Renal pelvis (tissue), 4 donors: ENCODE data around the gene CYP4V2. TPM values are rescaled to one million over a fixed set of nuclear protein-coding genes. Genes with fewer than 3 reads are reported as not detected.

Experiments used
- DNase-seq: peaks from one replicate; pipeline ENCODE4 v3.0.0-alpha.2; 2013
- polyA plus RNA-seq, 3 donors: library from polyadenylated mRNA; unstranded; fragments of 120-200 nt; gene quantifications; one replicate each; pipeline ENCODE4 v1.2.1, GENCODE V29; 2013; ENCODE audit not compliant: insufficient read length in 3 of 3

CYP4V2 gene
- polyA plus RNA-seq, 3 donors, result 19.1 to 24.4 (median 21.7) TPM

DNA sequence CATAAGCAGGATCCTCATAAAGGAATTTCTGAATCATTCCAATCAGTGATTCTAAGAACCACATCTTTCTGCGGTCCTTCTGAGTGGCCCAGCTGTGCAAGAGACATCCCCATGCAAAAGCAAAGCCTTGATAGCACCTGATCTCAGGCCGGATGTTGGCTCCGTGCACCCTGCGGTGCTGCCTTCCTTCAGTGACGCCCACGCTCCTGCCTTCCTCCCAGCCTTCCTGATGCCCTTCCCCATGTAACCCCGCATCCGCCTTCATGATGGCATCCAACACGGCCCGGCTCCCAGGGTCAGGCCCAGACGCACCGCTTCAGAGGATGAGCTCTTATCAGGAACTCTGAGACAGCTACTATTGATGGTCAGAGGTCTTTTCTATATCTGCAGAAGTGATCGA is 20.4 kb upstream of the CYP4V2 start:
- DNase-seq, result no peak

DNA sequence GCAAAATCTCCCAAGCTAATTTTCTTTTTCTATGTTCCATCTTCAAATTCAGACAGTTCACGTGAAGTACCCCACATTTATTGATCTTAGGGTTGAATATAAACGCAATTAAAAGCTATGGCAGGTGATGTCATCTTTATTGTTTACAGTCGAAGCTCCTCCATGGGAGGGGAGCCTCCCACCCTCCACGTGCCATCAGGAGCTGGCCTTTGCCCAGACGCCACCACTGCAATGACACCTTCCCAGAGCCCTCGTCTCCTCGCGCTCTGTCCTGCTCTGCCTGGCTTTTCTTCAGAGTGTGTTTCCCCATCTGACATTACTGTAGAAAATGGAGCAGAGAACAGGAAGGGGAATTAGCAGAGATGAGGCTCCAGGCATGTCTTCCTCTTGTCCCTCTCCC is 18.8 kb upstream of the CYP4V2 start:
- no peak for DNase-seq

DNA sequence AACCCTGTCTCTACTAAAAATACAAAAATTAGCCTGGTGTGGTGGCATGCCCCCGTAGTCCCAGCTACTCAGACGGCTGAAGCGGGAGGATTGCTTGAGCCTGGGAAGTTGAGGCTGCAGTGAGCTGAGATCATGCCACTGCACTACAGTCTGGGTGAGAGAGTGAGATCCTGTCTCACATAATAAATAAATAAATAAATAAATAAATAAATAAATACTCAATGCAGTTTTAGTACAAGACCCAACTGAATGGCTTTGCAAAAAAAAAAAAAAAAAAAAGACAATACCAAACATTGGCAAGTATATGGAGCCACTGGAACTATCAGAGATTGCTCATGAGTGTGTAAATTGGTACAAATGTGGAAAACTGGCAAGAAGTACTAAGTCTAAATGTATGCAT is 3.3 kb upstream of the CYP4V2 start:
- DNase-seq, result no peak

DNA sequence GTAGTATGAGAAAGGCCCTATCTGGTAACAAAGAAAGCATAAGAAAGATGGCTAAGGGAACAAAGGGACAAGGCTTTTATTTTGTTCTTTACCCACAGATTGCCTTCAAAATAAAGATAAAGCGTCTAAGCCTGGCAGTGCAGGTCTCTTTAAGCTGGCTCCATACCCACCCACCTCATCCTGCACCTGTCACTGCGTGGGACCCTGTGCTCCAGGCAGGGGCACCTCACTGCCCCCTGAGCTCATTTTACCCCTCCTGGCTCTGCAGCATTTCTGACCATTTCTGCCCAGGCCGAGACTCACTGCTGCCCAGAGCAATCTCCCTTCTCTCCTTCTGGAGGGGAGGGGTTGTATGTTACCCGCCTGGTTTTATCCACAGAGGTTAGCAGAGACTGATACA is 1.7 kb upstream of the CYP4V2 start:
- no peak for DNase-seq

DNA sequence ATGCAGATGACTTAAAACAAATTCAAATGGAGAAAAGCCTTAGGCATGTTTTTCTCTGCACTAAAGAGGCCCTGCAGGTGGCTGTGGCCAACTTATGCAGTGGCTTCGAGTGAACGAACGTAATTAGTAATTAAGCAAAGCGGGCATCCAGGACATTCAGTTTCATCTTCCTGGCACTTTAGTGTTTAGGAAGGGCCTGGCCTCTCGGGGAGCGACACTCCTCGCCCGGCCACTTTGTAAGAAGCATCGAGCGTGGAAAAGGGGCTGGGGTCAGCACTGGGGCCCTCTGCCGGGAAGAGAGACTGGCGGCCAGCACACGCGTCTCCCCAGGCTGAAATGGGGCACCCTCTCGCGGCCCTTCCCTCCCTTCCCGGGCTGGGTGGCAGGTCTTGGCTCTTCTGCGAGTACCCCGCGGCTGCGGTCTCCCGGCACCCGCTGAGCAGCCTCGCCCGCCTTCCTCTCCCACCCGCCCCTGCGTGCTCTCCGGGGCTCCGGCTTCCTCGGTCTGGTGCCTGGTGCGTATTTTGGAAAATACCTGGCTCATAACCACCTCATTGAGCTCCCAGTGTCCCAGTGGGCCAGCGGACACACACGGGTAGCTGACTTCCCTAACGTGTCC is 677 bp upstream of the CYP4V2 start:
- no peak for DNase-seq

DNA sequence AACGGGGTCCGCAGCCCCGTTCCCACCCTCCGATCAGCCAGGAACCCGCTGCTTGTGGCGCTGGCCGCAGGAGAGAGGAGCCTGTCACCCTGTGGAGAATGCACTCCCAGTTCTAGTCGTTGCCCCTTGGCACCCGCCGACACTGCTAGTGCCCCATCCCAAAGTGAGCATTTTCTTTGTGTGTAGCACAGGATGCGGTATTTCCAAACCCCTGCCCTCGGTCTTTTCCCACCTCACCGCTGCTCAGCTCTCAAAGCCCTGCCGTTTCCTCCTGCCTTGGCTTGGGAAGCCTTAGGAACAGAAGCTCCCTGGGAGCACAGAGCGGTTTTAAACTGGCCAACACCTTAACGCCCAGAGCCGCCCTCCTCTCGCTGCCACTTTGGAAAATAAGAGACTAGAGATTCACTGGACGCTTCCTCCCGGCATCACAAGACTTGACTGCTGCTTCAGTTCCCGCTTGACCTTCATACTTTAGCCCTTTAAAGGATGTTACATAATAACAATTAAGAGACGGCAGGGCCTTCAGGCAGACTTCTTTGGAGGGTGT is 772 bp downstream of the CYP4V2 start:
- peak; percentile 35 for DNase-seq

DNA sequence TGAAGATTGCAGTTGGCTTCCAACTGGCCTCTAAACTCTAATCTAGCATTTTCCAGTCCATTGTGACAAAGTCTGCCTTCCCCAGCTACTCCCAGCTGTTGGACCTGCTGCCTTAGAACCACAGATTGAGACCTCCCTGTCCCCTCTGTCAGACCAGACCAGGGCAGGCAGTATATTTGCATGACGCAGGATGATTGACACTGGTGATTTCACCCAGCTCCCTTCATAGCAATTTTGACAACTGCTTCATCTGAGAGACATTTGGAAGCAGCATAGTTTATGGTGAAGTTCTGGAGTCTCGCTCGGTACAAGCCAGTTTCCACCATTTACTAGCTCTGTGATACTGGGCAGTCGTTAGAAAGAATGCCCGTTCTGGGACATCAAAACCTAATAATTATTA is 2.5 kb downstream of the CYP4V2 start:
- no peak for DNase-seq

DNA sequence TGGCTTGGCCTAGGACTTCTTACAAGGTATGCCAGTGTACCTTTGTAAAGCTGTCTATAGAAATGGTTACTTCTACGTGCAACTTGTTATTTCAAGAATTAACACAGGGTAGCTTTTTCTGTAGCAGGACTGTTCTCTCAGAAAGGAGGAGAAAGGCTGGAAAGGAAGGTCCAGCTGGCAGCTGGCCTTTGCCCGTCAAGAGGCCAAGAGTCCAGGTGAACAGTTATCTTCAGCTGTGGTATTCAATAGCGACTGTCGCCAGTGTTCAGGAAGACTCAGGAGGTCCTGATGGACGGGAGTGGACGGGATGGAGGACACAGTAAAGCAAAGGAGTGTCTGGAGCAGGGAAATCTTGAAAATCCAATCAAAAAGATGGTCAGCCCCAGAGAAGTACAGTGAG is 4.7 kb downstream of the CYP4V2 start:
- DNase-seq, result no peak

DNA sequence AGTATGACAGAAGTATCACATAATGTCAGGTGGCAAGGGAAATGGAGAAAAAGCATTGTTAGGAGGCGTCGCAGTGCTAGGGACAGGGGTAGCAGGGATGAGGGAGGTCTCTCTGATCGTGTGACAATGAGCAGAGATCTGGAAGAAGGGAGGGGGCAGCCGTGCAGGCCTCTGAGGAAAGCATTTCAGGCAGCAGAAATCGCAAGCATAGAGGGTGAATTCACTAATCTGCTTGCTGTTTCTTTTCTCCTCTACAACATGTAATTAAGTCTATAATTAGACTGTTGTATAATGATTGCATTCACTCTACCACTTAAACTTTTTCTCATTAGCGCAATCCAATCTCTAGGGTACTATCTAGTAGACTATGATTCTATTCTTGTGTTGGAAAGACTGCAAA is 9.1 kb downstream of the CYP4V2 start:
- no peak for DNase-seq

DNA sequence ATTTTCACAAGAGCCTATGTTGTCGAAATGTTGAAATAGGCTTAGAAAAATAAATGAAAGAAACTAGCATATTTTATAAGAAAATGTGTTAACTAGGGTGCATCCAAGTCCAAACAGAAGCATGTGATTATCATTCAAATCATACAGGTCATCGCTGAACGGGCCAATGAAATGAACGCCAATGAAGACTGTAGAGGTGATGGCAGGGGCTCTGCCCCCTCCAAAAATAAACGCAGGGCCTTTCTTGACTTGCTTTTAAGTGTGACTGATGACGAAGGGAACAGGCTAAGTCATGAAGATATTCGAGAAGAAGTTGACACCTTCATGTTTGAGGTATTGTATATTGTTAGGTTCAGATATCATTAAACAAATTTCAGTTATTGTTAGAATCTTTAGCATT is 9.6 kb downstream of the CYP4V2 start:
- DNase-seq, result no peak

DNA sequence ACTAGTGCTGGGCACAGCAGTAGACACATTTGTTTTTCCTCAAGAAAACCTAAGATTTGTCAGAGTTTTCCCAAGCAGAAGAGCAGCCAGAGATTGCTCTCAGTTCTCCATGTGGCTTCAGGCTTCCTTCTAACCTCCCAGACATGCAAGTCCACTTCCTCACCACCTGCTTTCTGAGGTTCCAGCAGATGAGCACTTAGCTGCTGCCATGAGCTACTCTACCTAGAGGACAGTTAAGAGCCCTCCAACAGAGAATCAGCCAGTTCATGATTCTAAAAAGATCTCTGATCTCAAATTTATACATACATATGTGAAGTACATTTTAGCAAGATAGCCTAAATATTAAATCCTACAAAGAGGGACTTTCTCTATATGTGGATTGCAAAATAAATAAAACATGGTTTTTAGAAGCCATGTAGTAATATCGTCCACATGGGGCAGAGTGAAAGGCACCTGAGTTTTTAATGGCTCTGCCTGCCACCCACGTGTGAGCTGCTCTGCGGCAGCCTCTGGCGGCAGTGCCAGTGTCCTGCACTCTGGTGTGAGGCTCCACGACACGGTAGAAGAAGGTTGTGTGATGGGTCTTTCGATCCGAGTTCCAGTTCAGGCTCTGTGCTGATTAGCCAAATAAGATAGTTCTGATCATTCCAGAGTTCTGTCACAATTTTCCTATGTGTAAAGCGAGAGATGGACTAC is 10.3 kb downstream of the CYP4V2 start:
- no peak for DNase-seq

DNA sequence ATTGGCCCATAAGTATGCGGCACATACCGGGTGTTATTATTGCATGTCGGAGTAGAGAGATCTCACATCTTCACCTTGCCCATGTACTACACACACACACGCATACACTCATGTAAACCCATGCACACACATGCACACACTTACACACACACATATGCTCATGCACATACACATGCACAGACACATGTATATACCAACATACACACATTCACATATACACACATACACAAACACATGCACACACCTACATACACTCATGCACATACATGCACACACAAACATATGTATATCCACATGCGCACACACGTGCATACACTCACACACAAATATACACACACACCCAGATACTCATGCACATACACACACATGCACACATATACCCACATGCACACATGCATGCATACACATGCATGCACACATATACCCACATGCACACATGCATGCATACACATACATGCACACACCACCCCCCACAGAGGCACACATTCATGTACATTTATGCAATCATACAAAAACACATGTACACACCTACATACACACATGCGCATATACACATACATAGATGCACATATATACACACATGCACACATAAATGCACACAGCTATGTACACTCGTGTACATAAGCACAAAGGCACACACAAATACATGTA is 11.2 kb downstream of the CYP4V2 start:
- no peak for DNase-seq

DNA sequence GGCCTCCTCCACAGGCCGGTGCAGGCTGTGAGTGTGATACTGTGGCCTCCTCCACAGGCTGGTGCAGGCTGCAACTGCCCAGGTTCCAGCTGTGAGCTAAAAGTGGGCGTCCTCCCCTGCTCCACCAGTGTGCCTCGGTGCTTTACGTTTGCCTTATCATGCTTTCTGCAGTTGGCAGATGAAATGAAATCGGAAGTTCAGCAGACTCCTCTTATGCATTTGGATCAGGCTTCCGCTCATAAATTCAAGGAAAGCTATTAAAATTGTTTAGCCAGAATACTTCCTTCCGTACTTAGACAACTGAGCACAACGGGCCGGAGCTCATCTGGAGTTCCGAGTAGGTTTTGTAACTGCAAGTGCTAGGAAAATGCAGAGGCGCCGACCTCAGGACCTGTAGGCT is 12.0 kb downstream of the CYP4V2 start:
- peak; percentile 38 for DNase-seq

DNA sequence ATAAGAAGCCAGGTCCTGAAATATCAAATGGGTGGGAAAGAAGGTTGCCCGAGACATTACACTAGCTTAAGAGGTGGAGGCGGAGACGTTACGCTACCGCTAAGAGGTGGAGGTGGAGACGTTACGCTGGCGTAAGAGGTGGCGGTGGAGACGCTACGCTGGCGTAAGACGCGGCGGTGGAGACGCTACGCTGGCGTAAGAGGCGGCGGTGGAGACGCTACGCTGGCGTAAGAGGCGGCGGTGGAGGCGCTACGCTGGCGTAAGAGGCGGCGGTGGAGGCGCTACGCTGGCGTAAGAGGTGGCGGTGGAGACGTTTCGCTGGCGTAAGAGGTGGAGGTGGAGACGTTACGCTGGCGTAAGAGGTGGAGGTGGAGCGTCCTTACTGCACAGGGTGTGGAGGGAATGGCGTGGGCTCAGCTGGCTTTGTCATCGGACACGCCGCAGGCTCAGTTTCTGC is 12.8 kb downstream of the CYP4V2 start:
- DNase-seq, result no peak

DNA sequence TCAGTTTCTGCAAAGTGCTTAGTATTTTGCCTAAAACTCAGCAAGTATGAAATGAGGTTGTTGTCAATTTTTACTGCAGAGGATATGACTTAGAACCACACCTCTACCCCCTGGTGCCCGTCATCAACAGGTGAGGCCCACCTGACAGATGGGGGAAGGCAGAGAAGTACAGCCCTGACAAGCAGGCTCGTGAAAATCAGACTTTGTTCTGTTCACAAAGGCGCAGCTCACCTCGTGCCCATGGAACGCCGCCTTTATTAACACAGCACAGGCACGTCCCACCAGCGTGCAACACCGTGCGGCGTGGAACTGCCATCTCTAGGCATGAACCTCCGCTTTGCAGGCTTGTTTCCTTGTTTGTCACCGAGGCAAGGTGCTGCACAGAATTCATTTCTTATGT is 13.3 kb downstream of the CYP4V2 start:
- DNase-seq, result no peak

DNA sequence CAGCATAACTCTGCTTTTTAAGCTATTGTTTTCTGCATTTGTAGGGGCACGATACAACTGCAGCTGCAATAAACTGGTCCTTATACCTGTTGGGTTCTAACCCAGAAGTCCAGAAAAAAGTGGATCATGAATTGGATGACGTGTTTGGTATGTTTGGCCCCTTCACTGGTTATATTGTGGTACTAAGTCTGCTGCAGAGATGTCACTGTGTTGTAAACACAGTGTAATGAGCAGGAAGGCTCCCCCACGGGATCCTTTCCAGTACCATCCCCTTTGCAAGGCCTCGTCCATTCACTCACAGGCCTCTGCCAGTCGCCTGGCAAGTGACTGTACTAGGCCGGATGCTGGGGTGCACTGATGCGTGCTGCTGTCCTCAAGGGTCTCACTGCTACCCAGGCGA is 13.8 kb downstream of the CYP4V2 start:
- DNase-seq, result no peak

DNA sequence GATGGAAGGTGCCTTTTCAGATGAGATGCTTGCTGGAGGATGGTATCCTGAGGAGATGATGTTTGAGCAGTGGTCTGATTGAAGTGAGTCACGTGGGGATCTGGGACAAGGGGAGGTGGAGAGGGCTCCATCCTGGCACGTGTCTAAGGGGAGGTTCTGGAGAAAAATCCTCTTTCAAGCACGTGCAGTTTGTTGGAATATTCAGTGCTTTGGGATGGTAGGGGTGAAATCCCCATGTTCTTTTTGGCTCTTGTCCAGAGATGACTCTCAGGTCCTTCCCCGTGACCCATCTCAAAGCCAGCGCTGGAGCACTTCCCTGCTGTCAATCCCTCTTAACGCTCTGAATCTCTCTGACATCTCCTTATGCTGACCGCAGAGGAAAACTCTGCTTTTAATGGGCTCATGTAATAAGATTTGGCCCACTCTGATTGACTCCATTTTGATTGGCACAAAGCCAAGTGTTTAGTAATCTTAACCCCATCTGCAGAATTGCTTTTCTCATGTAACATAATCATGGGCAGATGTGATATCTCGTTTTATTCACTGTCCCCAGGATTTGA is 25.2 kb downstream of the CYP4V2 start:
- DNase-seq, result no peak

DNA sequence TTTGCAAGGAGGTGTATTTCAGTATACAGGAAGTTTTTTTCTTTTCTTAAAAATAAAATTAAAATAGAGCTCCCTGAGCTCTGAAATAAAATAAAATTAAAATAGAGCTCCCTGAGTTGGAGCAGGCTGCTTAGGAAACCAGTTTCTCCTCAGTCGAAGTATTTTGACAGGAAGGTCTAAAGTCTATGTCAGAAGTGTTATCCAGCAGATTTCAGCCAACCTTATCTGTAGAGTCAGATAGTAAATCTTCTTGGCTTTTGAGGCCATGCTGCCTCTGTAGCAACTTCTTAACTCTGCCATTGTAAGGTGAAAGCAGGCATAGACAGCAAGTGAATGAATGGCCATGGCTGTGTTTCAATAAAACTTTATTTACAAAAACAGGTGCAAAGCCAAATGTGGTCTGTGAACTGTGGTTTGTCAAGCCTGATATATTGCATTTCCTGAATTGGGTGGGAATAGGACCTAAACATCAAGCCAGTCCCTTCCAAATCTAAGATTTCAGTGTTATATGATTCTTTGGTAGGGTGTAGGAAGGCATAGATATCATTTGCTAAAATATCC is 26.4 kb downstream of the CYP4V2 start:
- no peak for DNase-seq

DNA sequence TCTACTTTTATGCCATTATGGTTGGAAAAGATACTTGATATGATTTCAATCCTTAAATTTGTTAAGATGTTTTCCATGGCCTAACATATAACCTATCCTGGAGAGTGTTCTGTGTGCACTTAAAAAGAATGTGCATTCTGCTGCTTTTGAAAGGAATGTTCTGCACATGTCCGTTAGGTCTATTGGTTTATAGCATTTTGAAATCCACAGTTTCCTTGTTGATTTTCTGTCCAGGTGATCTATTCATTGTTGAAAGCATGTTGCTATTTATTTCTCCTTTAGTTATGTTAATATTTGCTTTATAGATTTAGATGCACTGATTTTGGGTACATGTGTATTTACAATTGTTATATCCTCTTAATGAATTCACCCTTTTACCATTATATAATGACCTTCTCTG is 30.3 kb downstream of the CYP4V2 start:
- no peak for DNase-seq

DNA sequence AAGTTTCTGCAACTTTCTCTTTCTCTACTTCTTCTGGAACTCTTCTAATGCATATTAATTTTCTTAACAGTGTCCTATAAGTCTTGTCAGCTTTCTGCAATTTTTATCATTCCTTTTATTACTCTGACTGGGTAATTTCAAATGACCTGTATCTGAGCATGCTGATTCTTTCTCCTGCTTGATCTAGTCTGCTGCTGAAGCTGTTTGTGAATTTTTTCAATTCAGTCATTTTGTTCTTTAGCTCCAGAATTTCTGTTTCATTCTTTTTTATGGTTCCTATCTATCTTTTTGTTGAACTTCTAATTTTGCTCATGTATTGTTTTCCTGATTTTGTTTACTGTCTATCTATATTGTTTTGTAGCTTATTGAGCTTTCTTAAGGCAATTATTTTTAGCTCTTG is 34.5 kb downstream of the CYP4V2 start:
- DNase-seq, result no peak

DNA sequence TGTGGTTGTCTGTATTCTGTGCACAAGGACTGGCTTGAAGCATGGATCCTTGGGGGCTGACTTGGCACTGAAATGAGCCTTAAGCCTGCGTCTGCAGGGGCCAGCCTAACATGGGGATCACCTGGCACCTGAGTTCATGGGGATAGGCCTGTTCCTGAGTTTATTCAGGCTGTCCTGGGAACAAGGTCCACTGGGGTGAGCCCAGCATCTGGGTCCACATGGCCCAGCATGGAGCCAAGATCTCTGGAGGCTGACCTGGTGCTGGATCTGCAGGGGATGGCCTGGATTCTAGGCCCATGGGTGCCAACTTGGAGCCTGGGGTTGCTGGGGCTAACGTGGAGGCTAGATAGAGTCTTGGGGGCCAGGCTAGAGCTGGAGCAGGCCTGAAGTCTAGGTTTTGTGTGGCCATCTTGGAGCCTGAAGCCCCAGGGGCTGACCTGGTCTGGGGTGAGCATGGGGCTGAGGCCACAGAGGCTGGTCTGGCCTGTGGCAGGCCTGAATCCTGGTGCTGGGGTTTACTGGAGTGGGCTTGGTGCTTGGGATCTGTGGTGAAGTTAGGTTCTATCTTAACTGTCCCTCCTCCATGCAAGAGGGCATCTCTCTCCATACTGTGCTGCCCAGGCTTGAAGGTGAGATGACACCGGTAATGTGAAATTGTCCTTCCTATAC is 35.3 kb downstream of the CYP4V2 start:
- DNase-seq, result no peak

DNA sequence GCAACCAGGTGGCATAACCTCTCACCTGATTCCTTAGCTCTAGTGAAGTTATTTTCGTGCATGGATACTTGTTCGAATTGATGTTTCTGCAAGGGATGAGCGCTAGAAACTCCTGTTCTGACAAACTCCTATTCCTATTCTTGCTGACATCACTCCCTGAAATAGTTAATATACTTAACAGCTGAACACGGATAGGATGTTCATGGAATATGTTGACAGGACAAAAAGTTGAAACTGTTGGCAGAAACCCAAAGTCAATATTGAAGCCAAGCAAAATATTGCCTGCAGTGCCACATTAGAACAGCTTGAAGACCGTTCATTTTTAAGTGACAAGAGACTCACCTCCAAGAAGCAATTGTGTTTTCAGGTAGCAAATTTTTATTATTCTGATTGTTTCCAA is 35.9 kb downstream of the CYP4V2 start, which contains the start of gene KLKB1:
Gene KLKB1, plus strand, starts transcription at position 287 of the 400 bp plus-strand sequence. CDS start 689 bp downstream, outside the sequence.
- no peak for DNase-seq
